C4-2B (cell line): ENCODE measurements around the gene TBC1D9.
"Not testable (repeated sequence)": the region's sequence is repeated elsewhere in the genome, so short reads cannot be mapped to it uniquely, and the experiment has no call there.

ENCODE experiments used
- CTCF ChIP-seq: fragments of 450-650 bp; conservative IDR thresholded peaks from 2 replicates; pipeline ENCODE4 v1.5.1; 2017; ENCODE audit warnings: mild to moderate bottlenecking
- ZFX ChIP-seq: fragments of 450-650 bp; IDR thresholded peaks from 2 replicates; pipeline ENCODE4 v1.6.1; 2017

GRCh38 chr4:140782787-140783186, 26.6 kb upstream of the TBC1D9 start:
- TF ChIP-seq CTCF, ZFX: not testable (repeated sequence)
